ENCODE results near the gene GRK4. TPM values are rescaled to one million over a fixed set of nuclear protein-coding genes. Genes with fewer than 3 reads are reported as not detected.

The GRK4 gene
- total RNA-seq, 6 donors from 2014 or later: 3.3 to 10.4 (median 4.7) TPM

GRCh38 chr4:3022112-3022511 is 58.7 kb downstream of the GRK4 start:
- DNase-seq: no peak
- Histone ChIP-seq H3K36me3 (no peaks in the 10 kb centered on the region), H3K4me1 (no peaks in the 10 kb centered on the region), H3K27ac (no peak overlapping the region), H3K9me3 (no peaks in the 10 kb centered on the region), H3K27me3 (no peaks in the 10 kb centered on the region), H3K4me3 (no peak overlapping the region)
- ATAC-seq (ENCODE audit: low FRiP score in 2 of 2): no peak
- no peak for TF ChIP-seq EP300 (IDR thresholded peaks at IDR 0.05)
- no peak for TF ChIP-seq POLR2AphosphoS5 (IDR thresholded peaks at IDR 0.05)
- no peak for TF ChIP-seq POLR2A (IDR thresholded peaks at IDR 0.05)
- TF ChIP-seq, protein P1, sequence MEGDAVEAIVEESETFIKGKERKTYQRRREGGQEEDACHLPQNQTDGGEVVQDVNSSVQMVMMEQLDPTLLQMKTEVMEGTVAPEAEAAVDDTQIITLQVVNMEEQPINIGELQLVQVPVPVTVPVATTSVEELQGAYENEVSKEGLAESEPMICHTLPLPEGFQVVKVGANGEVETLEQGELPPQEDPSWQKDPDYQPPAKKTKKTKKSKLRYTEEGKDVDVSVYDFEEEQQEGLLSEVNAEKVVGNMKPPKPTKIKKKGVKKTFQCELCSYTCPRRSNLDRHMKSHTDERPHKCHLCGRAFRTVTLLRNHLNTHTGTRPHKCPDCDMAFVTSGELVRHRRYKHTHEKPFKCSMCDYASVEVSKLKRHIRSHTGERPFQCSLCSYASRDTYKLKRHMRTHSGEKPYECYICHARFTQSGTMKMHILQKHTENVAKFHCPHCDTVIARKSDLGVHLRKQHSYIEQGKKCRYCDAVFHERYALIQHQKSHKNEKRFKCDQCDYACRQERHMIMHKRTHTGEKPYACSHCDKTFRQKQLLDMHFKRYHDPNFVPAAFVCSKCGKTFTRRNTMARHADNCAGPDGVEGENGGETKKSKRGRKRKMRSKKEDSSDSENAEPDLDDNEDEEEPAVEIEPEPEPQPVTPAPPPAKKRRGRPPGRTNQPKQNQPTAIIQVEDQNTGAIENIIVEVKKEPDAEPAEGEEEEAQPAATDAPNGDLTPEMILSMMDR (IDR thresholded peaks at IDR 0.05): no peak
- WGBS, 2 donors: 87 to 91% methylated on average over 8 of the region's 8 CpGs

GRCh38 chr4:3022651-3023050 is 59.3 kb downstream of the GRK4 start:
- H3K36me3 ChIP-seq: no peaks in the 10 kb centered on the region
- H3K9me3 ChIP-seq: no peaks in the 10 kb centered on the region
- no peaks in the 10 kb centered on the region for H3K27me3 ChIP-seq
- TF ChIP-seq EP300 (IDR thresholded peaks at IDR 0.05) (no peak), POLR2AphosphoS5 (IDR thresholded peaks at IDR 0.05) (no peak), POLR2A (IDR thresholded peaks at IDR 0.05) (no peak)
- TF ChIP-seq, protein P1 (IDR thresholded peaks at IDR 0.05): no peak
- H3K27ac ChIP-seq: no peak overlapping the region
- no peaks in the 10 kb centered on the region for H3K4me1 ChIP-seq
- WGBS, 2 donors: 71 to 83% methylated on average over 3 of the region's 3 CpGs
- H3K4me3 ChIP-seq: no peak overlapping the region
- ATAC-seq (ENCODE audit: low FRiP score in 2 of 2): no peak
- no peak for DNase-seq

DNA sequence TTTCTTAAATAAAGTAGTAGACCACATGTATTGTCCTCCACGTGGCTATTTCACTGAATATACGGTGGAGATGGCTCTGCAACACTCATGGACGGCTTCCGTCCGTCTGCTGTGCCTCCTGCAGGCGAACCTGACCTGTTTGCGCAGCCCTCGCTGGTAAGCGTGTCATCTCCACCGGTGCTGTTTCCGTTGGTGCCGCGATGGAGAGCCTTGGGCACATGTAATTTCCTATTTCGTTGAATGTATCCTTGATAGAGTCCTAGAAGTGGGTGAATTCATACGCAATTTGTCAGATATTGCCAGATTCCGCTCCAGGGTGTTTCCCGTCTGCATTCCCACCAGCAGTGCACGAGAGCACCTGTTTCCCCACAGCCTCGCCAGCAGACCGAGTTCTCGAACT is 62.5 kb downstream of the GRK4 start:
- DNase-seq (no peak), ATAC-seq (ENCODE audit: low FRiP score in 2 of 2) (no peak)
- no peak overlapping the region for H3K27ac ChIP-seq
- no peaks in the 10 kb centered on the region for H3K9me3 ChIP-seq
- H3K36me3 ChIP-seq: no peaks in the 10 kb centered on the region
- WGBS, 2 donors: 91 to 94% methylated on average over 21 of the region's 21 CpGs
- no peaks in the 10 kb centered on the region for H3K27me3 ChIP-seq
- TF ChIP-seq EP300 (IDR thresholded peaks at IDR 0.05): no peak
- TF ChIP-seq POLR2A (IDR thresholded peaks at IDR 0.05): no peak
- TF ChIP-seq POLR2AphosphoS5 (IDR thresholded peaks at IDR 0.05): no peak
- TF ChIP-seq, protein P1 (IDR thresholded peaks at IDR 0.05): no peak
- no peak overlapping the region for H3K4me3 ChIP-seq
- no peaks in the 10 kb centered on the region for H3K4me1 ChIP-seq

DNA sequence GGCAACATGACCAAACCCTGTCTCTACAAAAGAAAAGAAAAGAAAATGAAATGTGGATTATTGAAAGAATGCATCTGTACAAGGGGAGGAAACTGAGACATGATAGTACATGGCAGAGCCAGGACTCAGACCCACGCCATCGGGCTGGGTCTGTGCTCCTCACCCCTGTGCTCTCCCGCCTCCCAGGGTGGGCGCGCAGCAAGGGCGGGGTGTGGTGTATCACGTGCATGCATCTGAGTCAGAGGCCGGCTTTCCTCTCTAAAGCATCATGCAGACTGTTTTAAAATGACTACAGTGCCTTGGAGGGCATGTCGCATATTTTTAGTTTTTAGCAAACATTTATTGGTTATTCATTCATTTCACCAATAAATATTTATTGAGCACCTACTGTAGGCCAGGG is 63.2 kb downstream of the GRK4 start:
- Histone ChIP-seq H3K36me3 (no peaks in the 10 kb centered on the region), H3K27me3 (no peaks in the 10 kb centered on the region), H3K4me3 (no peak overlapping the region), H3K9me3 (no peaks in the 10 kb centered on the region), H3K4me1 (peaks cover 0 to 5% (median 2%) of the 10 kb centered on the region in 4 donors), H3K27ac (no peak overlapping the region)
- TF ChIP-seq EP300 (IDR thresholded peaks at IDR 0.05) (no peak), POLR2A (IDR thresholded peaks at IDR 0.05) (no peak), POLR2AphosphoS5 (IDR thresholded peaks at IDR 0.05) (no peak)
- TF ChIP-seq, protein P1 (IDR thresholded peaks at IDR 0.05): no peak
- WGBS, 2 donors: 85 to 92% methylated on average over 9 of the region's 9 CpGs
- no peak for ATAC-seq (ENCODE audit: low FRiP score in 2 of 2)
- DNase-seq: no peak

- H3K27ac ChIP-seq: no peak overlapping the region
- H3K27me3 ChIP-seq: no peaks in the 10 kb centered on the region
- peaks cover 0 to 5% (median 2%) of the 10 kb centered on the region in 4 donors for H3K4me1 ChIP-seq
- no peaks in the 10 kb centered on the region for H3K36me3 ChIP-seq
- 90 to 93% methylated on average over 8 to 9 of the region's 9 CpGs for WGBS, 2 donors
- H3K9me3 ChIP-seq: no peaks in the 10 kb centered on the region
- no peak for ATAC-seq (ENCODE audit: low FRiP score in 2 of 2)
- DNase-seq: no peak
- no peak overlapping the region for H3K4me3 ChIP-seq
- TF ChIP-seq POLR2A (IDR thresholded peaks at IDR 0.05) (no peak), EP300 (IDR thresholded peaks at IDR 0.05) (no peak), POLR2AphosphoS5 (IDR thresholded peaks at IDR 0.05) (no peak)
- TF ChIP-seq, protein P1 (IDR thresholded peaks at IDR 0.05): no peak
These were observed 66.1 kb downstream of the GRK4 start for GRCh38 chr4:3029464-3029863.

Data from upper lobe of left lung (tissue), 6 donors.